MCF 10A (cell line): ENCODE results near the gene GRAMD2A. TPM values are rescaled to one million over a fixed set of nuclear protein-coding genes. Genes with fewer than 3 reads are reported as not detected.

Experiments
- BruUV-seq: library from RNA; stranded (reverse); fragments of 400-500 nt; replicated peaks from 2 replicates; lab custom pipeline; 2021; lab: Mats Ljungman, UMichigan
- CTCF ChIA-PET: fragments of 300-600 bp; sonication (Branson Sonifier 250); formaldehyde crosslinking; extraction: SDS; loops from one replicate; lab custom pipeline; 2021; ENCODE audit warnings: antibody characterized with exemption, inconsistent platforms; lab: Yijun Ruan, JAX
- POLR2A ChIA-PET: fragments of 300-600, 350-650 bp; sonication (Branson Sonifier 250); formaldehyde crosslinking; extraction: SDS; loops from one replicate; lab custom pipeline; 2020; ENCODE audit warnings: antibody characterized with exemption, inconsistent platforms; lab: Yijun Ruan, JAX
- DNase-seq: peaks from one replicate; pipeline ENCODE4 v3.0.0-alpha.2; 2018; ENCODE audit not compliant: unreplicated experiment
- H3K27ac Mint-ChIP-seq: one replicate; pipeline ENCODE4 v1.8.0; 2022; ENCODE audit warnings: mild to moderate bottlenecking, low read depth, mixed read lengths; ENCODE audit not compliant: unreplicated experiment
- H3K27me3 Mint-ChIP-seq: one replicate; pipeline ENCODE4 v1.8.0; 2022; ENCODE audit warnings: mixed read lengths; ENCODE audit not compliant: insufficient read depth, unreplicated experiment
- H3K36me3 Mint-ChIP-seq: one replicate; pipeline ENCODE4 v1.8.0; 2022; ENCODE audit warnings: mild to moderate bottlenecking, moderate library complexity, mixed read lengths; ENCODE audit not compliant: insufficient read depth, unreplicated experiment
- H3K4me1 Mint-ChIP-seq: one replicate; pipeline ENCODE4 v1.8.0; 2022; ENCODE audit warnings: mixed read lengths; ENCODE audit not compliant: insufficient read depth, unreplicated experiment
- H3K4me3 Mint-ChIP-seq: one replicate; pipeline ENCODE4 v1.8.0; 2022; ENCODE audit warnings: mild to moderate bottlenecking, moderate library complexity, mixed read lengths; ENCODE audit not compliant: unreplicated experiment
- H3K9me3 Mint-ChIP-seq: one replicate; pipeline ENCODE4 v1.8.0; 2022; ENCODE audit warnings: mixed read lengths; ENCODE audit not compliant: unreplicated experiment
- intact Hi-C: fragments of 100-400 bp; cut with micrococcal nuclease; formaldehyde crosslinking; loops from 2 replicates; pipeline ENCODE4 v1.14.1; 2022
- total RNA-seq: library from RNA; stranded (reverse); gene quantifications from 2 replicates; pipeline ENCODE4 v1.2.3, GENCODE V29; 2022
- TF ChIP-seq, protein P1 (sequence below): fragments of 200-600 bp; IDR thresholded peaks from one replicate; pipeline ENCODE4 v1.8.0; 2022; ENCODE audit warnings: antibody characterized with exemption, mild to moderate bottlenecking; ENCODE audit not compliant: unreplicated experiment

The GRAMD2A gene
- total RNA-seq, 1 experiment from 2014 or later = 0.93 TPM

DNA sequence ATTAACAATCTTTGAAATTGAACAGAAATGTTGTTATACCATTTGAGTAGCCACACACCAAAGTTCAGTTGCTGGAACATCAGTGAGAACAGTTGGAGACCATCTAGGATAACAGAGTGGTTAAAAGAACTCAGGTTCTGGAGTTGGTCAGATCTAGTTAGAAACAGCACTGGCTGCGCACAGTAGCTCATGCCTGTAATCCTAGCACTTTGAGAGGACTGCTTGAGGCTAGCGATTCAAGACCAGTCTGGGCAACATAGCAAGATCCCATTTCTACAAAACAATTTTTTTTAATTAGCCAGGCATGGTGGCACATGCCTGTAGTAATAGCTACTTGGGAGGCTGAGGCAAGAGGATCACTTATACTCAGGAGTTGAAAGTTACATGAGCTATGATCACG, 41.0 kb upstream of the GRAMD2A start:
- Mint-ChIP-seq H3K4me1 (peaks cover 17% of the 10 kb centered on the region), H3K27ac (no peak overlapping the region), H3K9me3 (no peaks in the 10 kb centered on the region), H3K36me3 (peaks cover 21% of the 10 kb centered on the region), H3K4me3 (no peak overlapping the region), H3K27me3 (no peaks in the 10 kb centered on the region)
- ChIA-PET POLR2A (interaction anchor here (1.0 to 5.8 kb wide), 8 partner anchors 10 to 237 kb away, joined by 3 to 88 read pairs (median 5); partner anchors contain the start of gene PKM), CTCF (interaction anchor here (0.6 to 0.8 kb wide), 4 partner anchors 15 to 36 kb away, joined by 3 read pairs; no protein-coding TSS in a partner anchor)
- intact Hi-C loops = no loop called here
- DNase-seq = no peak
- BruUV-seq = no TSS peak
- TF ChIP-seq, protein P1, sequence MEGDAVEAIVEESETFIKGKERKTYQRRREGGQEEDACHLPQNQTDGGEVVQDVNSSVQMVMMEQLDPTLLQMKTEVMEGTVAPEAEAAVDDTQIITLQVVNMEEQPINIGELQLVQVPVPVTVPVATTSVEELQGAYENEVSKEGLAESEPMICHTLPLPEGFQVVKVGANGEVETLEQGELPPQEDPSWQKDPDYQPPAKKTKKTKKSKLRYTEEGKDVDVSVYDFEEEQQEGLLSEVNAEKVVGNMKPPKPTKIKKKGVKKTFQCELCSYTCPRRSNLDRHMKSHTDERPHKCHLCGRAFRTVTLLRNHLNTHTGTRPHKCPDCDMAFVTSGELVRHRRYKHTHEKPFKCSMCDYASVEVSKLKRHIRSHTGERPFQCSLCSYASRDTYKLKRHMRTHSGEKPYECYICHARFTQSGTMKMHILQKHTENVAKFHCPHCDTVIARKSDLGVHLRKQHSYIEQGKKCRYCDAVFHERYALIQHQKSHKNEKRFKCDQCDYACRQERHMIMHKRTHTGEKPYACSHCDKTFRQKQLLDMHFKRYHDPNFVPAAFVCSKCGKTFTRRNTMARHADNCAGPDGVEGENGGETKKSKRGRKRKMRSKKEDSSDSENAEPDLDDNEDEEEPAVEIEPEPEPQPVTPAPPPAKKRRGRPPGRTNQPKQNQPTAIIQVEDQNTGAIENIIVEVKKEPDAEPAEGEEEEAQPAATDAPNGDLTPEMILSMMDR = no peak

DNA sequence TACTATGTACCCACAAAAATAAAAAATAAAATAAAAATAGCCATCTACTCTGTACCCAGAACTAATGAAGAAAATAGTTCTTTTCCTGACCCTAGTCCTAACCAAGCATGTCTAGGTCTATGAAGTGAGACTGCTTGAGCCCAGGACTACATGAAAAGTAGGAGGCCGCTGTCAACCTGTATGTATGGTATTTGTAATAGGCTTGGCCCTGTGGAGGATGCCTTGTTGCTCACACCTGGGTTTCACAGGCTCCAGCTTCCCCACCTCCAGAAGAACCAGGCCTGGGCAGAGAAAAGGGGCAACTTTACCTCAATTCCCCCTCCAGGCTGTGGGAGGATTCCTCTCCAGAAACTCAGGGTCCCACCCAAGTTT, 40.3 kb upstream of the GRAMD2A start:
- no peak for DNase-seq
- peak overlapping the region; percentile 61 for H3K4me3 Mint-ChIP-seq
- CTCF ChIA-PET = interaction anchor here (0.8 kb wide), 1 partner anchor 14 kb away, joined by 4 read pairs; no protein-coding TSS in a partner anchor

DNA sequence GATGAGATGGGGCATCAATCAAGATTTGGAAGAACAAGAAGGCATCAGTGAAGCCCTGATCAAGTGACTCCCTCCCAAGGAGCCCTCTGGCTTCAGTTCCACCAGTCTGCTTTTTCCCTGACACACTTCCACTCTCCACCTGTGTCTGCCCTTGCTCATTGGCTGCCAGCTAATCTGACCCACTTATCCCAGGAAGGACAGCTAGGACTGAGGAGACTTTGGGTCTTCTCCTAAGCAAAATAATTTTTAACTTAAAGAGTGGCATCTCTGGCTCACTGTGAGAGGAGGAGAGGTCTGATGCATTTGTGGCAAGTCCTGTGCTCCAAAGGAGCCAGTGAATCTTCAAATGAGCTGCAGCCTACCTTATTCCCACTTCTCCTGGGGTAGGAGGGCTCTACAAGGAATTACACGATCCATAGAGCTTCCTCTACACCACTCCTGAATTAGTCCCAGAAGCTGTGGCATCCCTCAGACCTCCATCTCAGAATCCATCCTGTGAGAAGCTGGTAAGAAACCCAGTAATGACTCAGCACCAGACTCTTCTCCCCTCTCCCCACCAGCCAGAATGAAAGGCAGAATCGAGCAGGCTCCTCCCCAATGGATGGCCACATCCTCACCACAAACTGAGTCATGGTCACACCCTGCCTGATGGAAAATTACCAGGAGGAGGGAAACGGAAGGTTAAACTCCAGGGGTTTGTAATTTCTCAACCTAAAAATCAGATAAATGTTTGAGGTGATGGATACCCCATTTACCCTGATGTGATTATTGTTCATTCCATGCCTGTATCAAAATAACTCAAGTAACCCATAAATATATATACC, 39.7 kb upstream of the GRAMD2A start:
- Mint-ChIP-seq H3K27ac (peak overlapping the region; percentile 89), H3K36me3 (peaks cover 10% of the 10 kb centered on the region), H3K4me3 (peak overlapping the region; percentile 61), H3K27me3 (no peaks in the 10 kb centered on the region), H3K9me3 (no peaks in the 10 kb centered on the region), H3K4me1 (peaks cover 21% of the 10 kb centered on the region)
- TF ChIP-seq, protein P1 = no peak
- peak; percentile 99 for DNase-seq
- ChIA-PET CTCF (interaction anchor here (0.7 to 0.8 kb wide), 2 partner anchors 14 to 39 kb away, joined by 4 read pairs; no protein-coding TSS in a partner anchor), POLR2A (interaction anchor here (1.2 to 5.8 kb wide), 8 partner anchors 9 to 39 kb away, joined by 4 to 88 read pairs (median 7); partner anchors contain the start of gene PKM)
- BruUV-seq = TSS peak; percentile 89
- intact Hi-C loops = loop anchor here (1.0 kb wide), 1 partner anchor 15 kb away; no protein-coding TSS in a partner anchor

More for the DNA sequence above, 40.3 kb upstream of the GRAMD2A start:
- TSS peak; percentile 81 for BruUV-seq
- intact Hi-C loops = loop anchor here (1.0 kb wide), 1 partner anchor 16 kb away; no protein-coding TSS in a partner anchor
- peaks cover 17% of the 10 kb centered on the region for H3K4me1 Mint-ChIP-seq
- TF ChIP-seq, protein P1 = no peak
- peaks cover 14% of the 10 kb centered on the region for H3K36me3 Mint-ChIP-seq
- H3K27ac Mint-ChIP-seq = peak overlapping the region; percentile 89
- no peaks in the 10 kb centered on the region for H3K27me3 Mint-ChIP-seq
- no peaks in the 10 kb centered on the region for H3K9me3 Mint-ChIP-seq
- POLR2A ChIA-PET = interaction anchor here (1.3 to 5.8 kb wide), 7 partner anchors 9 to 238 kb away, joined by 3 to 88 read pairs (median 7); partner anchors contain the start of gene PKM
